OCI-LY7 (cell line): Measurements from ENCODE around the gene APOD.
"Not testable (repeated sequence)": the region's sequence is repeated elsewhere in the genome, so short reads cannot be mapped to it uniquely, and the experiment has no call there.

Source experiments
- CTCF ChIP-seq: fragments of 200-600 bp; sonication (generic); conservative IDR thresholded peaks from 2 replicates; pipeline ENCODE4 v1.5.1; 2014; ENCODE audit warnings: mild to moderate bottlenecking, antibody characterized with exemption, low read length, moderate library complexity, mixed read lengths
- EZH2phosphoT487 ChIP-seq: fragments of 200-600 bp; sonication (generic); IDR thresholded peaks from 2 replicates; pipeline ENCODE4 v1.6.1; 2018; ENCODE audit warnings: low read depth, borderline replicate concordance, mild to moderate bottlenecking, mixed run types, antibody characterized with exemption, low read length, moderate library complexity, mixed read lengths

- not testable (repeated sequence) for TF ChIP-seq CTCF, EZH2phosphoT487
Observed at GRCh38 chr3:195630086-195630917, 46.6 kb upstream of the APOD start.
